ENCODE measurements around the gene CMTM7. TPM values are rescaled to one million over a fixed set of nuclear protein-coding genes. Genes with fewer than 3 reads are reported as not detected.
A peak's percentile ranks its signal among the peaks of the same experiment; 100 is the strongest.

CMTM7 gene
- total and polyA plus RNA-seq, 10 of the 15 experiments (the other 5 are each of a cell fraction or from before 2014, with no cell fraction given) = 3.7 to 36.4 (median 14.7) TPM

DNA sequence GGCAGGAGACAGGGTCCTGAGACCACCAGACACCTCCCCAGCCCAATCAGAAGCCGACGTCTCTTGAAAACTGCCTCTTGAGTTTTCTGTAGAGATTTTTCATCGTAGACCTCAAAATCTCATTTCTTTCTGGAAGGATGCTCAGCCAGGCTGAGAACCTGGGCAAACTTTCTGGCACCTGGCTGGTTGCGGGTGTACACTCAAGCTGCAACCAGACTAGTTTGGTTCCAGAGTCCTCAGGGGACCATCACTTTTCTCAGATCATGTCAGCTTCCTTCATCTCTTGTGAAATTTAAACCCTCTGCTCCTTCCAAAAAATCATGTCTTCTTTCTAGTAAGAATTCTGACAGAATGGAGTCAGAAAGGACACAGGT lies 45.1 kb downstream of the CMTM7 start (continued):
- TF ChIP-seq, protein P1, sequence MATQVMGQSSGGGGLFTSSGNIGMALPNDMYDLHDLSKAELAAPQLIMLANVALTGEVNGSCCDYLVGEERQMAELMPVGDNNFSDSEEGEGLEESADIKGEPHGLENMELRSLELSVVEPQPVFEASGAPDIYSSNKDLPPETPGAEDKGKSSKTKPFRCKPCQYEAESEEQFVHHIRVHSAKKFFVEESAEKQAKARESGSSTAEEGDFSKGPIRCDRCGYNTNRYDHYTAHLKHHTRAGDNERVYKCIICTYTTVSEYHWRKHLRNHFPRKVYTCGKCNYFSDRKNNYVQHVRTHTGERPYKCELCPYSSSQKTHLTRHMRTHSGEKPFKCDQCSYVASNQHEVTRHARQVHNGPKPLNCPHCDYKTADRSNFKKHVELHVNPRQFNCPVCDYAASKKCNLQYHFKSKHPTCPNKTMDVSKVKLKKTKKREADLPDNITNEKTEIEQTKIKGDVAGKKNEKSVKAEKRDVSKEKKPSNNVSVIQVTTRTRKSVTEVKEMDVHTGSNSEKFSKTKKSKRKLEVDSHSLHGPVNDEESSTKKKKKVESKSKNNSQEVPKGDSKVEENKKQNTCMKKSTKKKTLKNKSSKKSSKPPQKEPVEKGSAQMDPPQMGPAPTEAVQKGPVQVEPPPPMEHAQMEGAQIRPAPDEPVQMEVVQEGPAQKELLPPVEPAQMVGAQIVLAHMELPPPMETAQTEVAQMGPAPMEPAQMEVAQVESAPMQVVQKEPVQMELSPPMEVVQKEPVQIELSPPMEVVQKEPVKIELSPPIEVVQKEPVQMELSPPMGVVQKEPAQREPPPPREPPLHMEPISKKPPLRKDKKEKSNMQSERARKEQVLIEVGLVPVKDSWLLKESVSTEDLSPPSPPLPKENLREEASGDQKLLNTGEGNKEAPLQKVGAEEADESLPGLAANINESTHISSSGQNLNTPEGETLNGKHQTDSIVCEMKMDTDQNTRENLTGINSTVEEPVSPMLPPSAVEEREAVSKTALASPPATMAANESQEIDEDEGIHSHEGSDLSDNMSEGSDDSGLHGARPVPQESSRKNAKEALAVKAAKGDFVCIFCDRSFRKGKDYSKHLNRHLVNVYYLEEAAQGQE (IDR thresholded peaks at IDR 0.05; ENCODE audit: low read depth, low read length) = no peak
- no peak for TF ChIP-seq GATAD2B (conservative IDR thresholded peaks at IDR 0.05; ENCODE audit: low read depth)
- peak; percentile 90 for TF ChIP-seq MEF2B (IDR thresholded peaks at IDR 0.05; ENCODE audit: partially characterized antibody, poor library complexity, severe bottlenecking)
- TF ChIP-seq HDGF (IDR thresholded peaks at IDR 0.05) = no peak
- no peak; the same call in 1 of the 2 replicates for TF ChIP-seq BACH1 (IDR thresholded peaks at IDR 0.05; ENCODE audit: borderline replicate concordance)
- TF ChIP-seq BHLHE40 (IDR thresholded peaks at IDR 0.05; ENCODE audit: borderline replicate concordance in 1 of 2, low read depth in 2 of 2, low read length in 1 of 2) = 0 out of 4 replicates have a peak, but pooled peaks of 1 of the 2 experiments have one; percentile 28
- TF ChIP-seq PKNOX1 (IDR thresholded peaks at IDR 0.05) = no peak
- no peak for TF ChIP-seq HDAC6 (IDR thresholded peaks at IDR 0.05; ENCODE audit: unreplicated experiment)
- no peak for TF ChIP-seq RAD51 (IDR thresholded peaks at IDR 0.05)
- peak; percentile 81 for TF ChIP-seq RUNX3 (IDR thresholded peaks at IDR 0.05; ENCODE audit: low read length)
- no peak for TF ChIP-seq EZH2 (IDR thresholded peaks at IDR 0.05; ENCODE audit: borderline replicate concordance, control insufficient read depth, low read depth, low read length)
- no peak for TF ChIP-seq PRDM15 (CRISPR knock-in tag; IDR thresholded peaks at IDR 0.05)
- TF ChIP-seq CREM (IDR thresholded peaks at IDR 0.05; ENCODE audit: low read depth) = peak; percentile 42; the same call in 1 of the 2 replicates
- no peak for TF ChIP-seq RB1 (IDR thresholded peaks at IDR 0.05; ENCODE audit: borderline replicate concordance)
- TF ChIP-seq ATF2 (IDR thresholded peaks at IDR 0.05; ENCODE audit: low read length) = no peak
- TF ChIP-seq, protein P2, sequence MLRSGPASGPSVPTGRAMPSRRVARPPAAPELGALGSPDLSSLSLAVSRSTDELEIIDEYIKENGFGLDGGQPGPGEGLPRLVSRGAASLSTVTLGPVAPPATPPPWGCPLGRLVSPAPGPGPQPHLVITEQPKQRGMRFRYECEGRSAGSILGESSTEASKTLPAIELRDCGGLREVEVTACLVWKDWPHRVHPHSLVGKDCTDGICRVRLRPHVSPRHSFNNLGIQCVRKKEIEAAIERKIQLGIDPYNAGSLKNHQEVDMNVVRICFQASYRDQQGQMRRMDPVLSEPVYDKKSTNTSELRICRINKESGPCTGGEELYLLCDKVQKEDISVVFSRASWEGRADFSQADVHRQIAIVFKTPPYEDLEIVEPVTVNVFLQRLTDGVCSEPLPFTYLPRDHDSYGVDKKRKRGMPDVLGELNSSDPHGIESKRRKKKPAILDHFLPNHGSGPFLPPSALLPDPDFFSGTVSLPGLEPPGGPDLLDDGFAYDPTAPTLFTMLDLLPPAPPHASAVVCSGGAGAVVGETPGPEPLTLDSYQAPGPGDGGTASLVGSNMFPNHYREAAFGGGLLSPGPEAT (IDR thresholded peaks at IDR 0.05; ENCODE audit: low read depth) = 0 out of 2 replicates have a peak, but pooled peaks have one; percentile 10
- no peak for TF ChIP-seq GABPA (IDR thresholded peaks at IDR 0.05; ENCODE audit: low read depth)
- TF ChIP-seq EGR1 (IDR thresholded peaks at IDR 0.05; ENCODE audit: borderline replicate concordance in 1 of 2, low read depth in 2 of 2, low read length in 2 of 2) = no peak
- no peak for TF ChIP-seq NFXL1 (IDR thresholded peaks at IDR 0.05; ENCODE audit: borderline replicate concordance)
